HL-60/S4 (cell line): Measurements from ENCODE around the gene SARS2.

Experiments
- in situ Hi-C: fragments of 300-500 bp; cut with MboI; formaldehyde crosslinking; loops from 2 replicates; pipeline ENCODE4 v1.14.3; 2022; ENCODE audit warnings: low sequenced_read_pairs

SARS2 gene

GRCh38 chr19:38946229-38947010 lies 15.9 kb upstream of the SARS2 start:
- in situ Hi-C loops: loop anchor here (25.0 kb wide), 3 partner anchors 409 to 709 kb away; partner anchors contain the start of gene FAM98C

GRCh38 chr19:38945562-38946228 lies 15.1 kb upstream of the SARS2 start:
- in situ Hi-C loops: loop anchor here (25.0 kb wide), 3 partner anchors 408 to 708 kb away; partner anchors contain the start of gene FAM98C

GRCh38 chr19:38944981-38945506 lies 14.5 kb upstream of the SARS2 start:
- in situ Hi-C loops: loop anchor here (25.0 kb wide), 3 partner anchors 408 to 708 kb away; partner anchors contain the start of gene FAM98C

GRCh38 chr19:38942471-38943181 lies 12.1 kb upstream of the SARS2 start:
- in situ Hi-C loops: loop anchor here (25.0 kb wide), 3 partner anchors 405 to 705 kb away; partner anchors contain the start of gene FAM98C

- in situ Hi-C loops: loop anchor here (25.0 kb wide), 3 partner anchors 405 to 705 kb away; partner anchors contain the start of gene FAM98C
These were observed 11.4 kb upstream of the SARS2 start for GRCh38 chr19:38941979-38942378.

DNA sequence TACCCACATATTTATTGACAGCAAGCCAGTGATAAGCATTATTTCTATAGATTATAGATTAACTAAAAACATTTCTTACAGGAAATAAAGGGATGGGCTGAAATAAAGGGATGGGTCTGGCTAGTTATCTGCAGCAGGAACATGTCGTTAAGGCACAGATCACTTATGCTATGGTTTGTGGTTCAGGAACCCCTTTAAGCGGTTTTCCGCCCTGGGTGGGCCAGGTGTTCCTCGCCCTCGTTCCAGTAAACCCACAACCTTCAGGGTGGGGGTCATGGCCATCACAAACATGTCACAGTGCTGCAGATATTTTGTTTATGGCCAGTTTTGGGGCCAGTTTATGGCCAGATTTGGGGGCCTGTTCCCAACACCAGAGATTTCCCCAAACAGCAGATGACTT lies 10.9 kb upstream of the SARS2 start:
- in situ Hi-C loops: loop anchor here (25.0 kb wide), 3 partner anchors 404 to 704 kb away; partner anchors contain the start of gene FAM98C

DNA sequence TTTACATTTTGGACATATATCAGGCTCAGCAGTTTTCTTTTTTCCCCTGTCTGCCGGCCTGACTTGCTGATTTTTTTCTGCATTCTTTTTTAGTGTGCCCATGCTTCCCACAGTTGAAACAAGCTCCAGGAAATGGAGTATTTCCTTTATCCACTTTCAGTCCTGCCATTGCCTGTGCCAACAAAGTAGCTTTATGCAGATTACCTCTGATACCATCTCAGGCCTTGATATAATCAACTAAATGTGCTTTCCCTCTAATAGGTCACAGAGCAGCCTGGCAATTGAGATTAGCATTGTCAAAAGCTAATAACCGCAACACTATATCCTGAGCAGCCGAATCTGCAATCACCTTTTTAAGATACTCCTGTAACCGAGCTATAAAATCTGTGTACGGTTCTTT lies 9.4 kb upstream of the SARS2 start:
- in situ Hi-C loops: loop anchor here (25.0 kb wide), 3 partner anchors 403 to 703 kb away; partner anchors contain the start of gene FAM98C

- in situ Hi-C loops: loop anchor here (25.0 kb wide), 3 partner anchors 396 to 696 kb away; partner anchors contain the start of gene FAM98C
These were observed 3.0 kb upstream of the SARS2 start for GRCh38 chr19:38933544-38933943.

- in situ Hi-C loops: loop anchor here (25.0 kb wide), 3 partner anchors 395 to 695 kb away; partner anchors contain the start of gene FAM98C
These were observed 2.0 kb upstream of the SARS2 start for GRCh38 chr19:38932425-38933179.

- in situ Hi-C loops: loop anchor here (25.0 kb wide), 3 partner anchors 394 to 694 kb away; partner anchors contain the start of gene FAM98C
These were observed 894 bp upstream of the SARS2 start for GRCh38 chr19:38931521-38931793.

GRCh38 chr19:38930776-38931520 lies 385 bp upstream of the SARS2 start, which contains the start of gene MRPS12:
TSS of gene MRPS12 (plus strand) at chr19:38930944. CDS start at chr19:38931295, 351 bp downstream.
- in situ Hi-C loops: loop anchor here (25.0 kb wide), 3 partner anchors 394 to 694 kb away; partner anchors contain the start of gene FAM98C

- in situ Hi-C loops: loop anchor here (25.0 kb wide), 3 partner anchors 391 to 691 kb away; partner anchors contain the start of gene FAM98C
These were observed 2.1 kb downstream of the SARS2 start for GRCh38 chr19:38928391-38929001.

DNA sequence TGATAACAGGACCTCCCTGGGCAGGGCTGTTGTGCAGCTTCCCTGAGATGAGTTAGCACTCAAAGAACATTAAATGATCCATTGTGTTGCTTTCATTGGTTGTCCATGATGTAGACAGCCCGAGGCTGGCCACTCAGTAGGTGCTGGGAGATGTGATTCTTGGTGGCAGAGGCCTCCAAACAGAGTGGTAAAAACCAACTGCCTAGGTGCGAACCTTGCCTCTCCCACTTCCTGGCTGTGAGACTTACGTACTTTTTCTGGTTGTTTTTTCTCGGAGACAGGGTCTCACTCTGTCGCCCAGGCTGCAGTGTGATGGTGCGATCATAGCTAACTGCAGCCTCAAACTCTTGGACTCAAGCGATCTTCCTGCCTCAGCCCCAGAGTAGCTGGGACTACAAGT lies 6.2 kb downstream of the SARS2 start:
- in situ Hi-C loops: no loop called here

GRCh38 chr19:38922482-38922881 lies 8.1 kb downstream of the SARS2 start:
- in situ Hi-C loops: no loop called here

GRCh38 chr19:38921420-38922274 lies 8.9 kb downstream of the SARS2 start:
- in situ Hi-C loops: no loop called here

- in situ Hi-C loops: no loop called here
These were observed 9.8 kb downstream of the SARS2 start for GRCh38 chr19:38920602-38921419.
